ENCODE results near the gene DTX3. TPM values are rescaled to one million over a fixed set of nuclear protein-coding genes. Genes with fewer than 3 reads are reported as not detected.
"Not testable (repeated sequence)": the region's sequence is repeated elsewhere in the genome, so short reads cannot be mapped to it uniquely, and the experiment has no call there.

Gene DTX3
- total RNA-seq, 1 experiment from 2014 or later = 19.3 TPM

DNA sequence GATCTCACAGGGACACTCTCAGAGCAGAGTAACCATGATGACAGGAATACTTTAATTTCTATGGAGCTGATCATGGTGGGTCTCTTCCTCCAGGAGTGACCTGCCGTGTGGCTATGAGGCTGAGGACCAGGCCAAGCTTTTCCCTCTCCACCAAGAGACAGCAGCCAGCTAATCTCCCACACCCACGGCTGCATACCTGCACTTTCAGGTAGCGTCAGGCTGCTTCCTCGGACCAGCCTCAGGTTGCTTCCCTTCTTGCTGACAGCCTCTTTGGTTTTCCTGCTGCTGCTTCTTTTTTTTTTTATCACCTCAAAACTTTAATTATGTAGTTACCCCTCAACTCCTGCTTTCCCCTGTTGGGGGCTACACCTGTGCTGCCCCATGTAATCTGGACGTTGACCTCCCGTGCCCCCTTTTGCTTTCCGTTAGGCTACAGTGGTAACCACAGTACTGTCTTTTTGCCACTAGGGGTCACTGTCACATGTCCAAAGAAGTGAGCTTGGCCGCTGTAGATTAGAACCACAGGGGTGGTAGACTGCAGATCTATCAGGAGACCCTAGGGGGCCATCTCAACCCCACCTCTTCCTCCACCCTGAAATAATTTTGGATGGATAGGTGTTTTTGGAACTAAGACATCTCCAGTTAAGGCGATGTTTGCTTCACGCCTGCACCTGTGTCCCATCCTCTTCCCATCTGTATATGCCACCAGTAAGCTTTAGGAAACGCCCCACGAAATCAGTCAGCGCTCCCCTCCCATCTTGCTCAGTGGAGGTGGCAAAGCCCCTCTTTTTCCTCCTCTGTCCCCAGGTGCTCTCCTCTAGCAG lies 21.4 kb upstream of the DTX3 start:
- DNase-seq (ENCODE audit: low read depth) = peak; percentile 76

DNA sequence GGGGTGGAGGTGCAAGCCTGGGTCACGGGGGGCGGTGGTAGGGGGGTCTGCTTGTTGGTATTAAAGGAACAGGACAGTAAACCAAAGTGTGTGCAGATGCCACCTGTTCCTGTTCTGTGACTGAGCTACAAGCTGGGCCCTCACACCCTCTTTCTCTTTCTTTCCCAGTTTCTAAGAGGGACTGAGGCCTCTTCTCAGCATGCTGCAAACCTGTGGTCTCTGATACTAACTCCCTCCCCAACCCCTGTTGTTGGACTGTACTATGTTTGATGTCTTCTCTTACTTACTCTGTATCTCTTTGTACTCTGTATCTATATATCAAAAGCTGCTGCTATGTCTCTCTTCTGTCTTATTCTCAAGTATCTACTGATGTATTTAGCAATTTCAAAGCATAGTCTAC lies 20.6 kb upstream of the DTX3 start:
- no peak for DNase-seq (ENCODE audit: low read depth)

DNA sequence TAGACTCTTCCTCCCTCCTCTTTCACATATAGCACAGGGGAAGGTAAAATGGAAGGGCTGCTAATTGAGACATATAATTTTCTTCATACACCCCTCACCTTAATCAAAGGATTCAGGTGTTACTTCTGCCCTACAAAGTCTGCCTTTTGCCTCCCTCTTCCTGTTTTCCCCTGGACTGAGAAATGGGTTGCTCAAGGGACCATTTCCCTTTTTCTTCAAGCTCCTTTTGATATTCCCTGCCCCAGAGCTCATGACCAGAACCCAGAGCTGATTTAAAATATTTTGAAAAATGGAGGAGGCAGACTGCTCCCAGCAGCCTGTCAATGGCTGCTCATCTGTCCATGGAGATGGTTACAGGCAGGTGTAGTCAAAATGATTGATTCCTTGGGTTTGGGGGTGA lies 19.9 kb upstream of the DTX3 start:
- DNase-seq (ENCODE audit: low read depth) = no peak

DNA sequence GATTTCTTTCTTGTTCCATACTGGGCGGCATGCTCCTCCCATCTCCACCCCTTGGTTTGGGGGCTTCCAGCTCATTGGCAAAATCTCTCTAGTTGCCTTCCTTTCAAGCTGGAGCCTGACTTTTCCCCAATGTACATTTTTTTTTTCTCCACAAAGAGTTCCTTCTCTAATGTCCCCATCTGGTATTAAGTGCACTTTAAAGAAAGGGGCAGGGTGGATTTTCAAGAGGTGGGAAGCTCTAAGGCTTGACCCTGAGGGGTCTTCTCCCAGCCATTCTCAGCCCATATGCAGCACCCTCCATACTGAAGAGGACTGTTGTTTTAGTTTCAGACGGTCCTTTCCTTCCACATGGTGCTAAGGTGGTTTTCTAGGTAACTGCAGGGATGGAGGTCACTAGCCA lies 19.5 kb upstream of the DTX3 start:
- no peak for DNase-seq (ENCODE audit: low read depth)

DNA sequence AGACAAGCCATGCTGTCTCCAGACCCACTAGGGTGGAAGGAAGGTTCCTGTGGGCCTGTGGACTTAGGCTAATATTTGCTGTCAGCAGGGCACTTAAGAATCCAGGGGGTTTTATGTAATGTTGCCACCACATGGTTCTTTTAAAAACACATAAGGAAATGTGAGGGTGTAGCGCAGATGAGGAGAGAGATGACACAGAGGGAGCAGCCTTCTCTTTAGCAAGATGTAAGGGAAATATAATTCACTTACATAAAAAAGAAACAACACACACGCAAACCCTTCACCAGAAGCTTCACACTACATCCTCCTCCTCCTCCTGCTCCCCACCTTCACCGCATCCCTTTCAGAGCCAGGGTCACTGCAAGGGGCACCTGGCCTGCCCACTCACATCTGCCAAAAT lies 18.5 kb upstream of the DTX3 start:
- no peak for DNase-seq (ENCODE audit: low read depth)

DNA sequence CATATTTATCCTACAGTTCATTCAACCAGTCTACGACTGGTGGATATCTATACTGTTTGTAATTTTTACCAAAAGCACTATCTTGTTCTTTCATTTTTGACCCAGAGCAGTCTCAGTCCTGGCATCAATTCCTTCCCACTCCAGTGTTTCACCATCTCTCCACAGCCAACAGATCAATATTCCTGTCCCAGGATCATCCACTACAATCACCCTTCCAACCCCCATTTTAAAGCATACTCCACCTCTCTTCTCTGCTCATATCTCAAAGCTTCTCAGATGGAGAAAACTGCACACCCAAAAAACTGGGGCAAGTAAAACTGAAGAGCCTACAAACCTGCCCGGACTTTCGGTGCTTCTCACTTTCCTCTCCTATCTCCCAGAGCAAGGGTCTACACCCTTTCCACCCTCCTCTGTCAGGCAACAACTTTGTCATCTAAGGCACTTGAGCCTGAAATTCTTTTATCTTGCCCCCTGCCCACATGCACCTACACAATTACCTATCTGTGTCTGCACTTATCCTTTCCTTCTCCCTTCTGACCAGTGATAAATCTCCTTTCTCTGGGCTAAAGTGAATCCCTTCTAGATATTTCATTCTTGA lies 17.7 kb upstream of the DTX3 start:
- DNase-seq (ENCODE audit: low read depth) = no peak

DNA sequence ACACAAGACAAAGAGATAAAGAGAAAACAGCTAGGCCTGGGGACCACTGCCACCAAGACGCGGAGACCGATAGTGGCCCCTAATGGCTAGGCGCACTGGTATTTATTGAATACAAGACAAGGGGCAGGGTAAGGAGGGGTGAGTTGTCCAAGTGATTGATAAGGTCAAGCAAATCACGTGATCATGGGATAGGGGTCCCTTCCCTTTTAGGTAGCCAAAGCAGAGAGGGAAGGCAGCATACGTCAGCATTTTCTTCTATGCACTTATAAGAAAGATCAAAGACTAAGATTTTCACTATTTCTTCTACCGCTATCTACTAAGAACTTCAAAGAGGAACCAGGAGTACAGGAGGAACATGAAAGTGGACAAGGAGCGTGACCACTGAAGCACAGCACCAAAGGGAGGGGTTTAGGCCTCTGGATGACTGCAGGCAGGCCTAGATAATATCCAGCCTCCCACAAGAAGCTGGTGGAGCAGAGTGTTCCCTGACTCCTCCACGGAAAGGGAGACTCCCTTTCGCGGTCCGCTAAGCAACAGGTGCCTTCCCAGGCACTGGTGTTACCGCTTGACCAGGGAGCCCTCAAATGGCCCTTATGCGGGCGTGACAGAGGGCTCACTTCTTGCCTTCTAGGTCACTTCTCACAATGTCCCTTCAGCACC lies 15.5 kb upstream of the DTX3 start:
- DNase-seq (ENCODE audit: low read depth) = not testable (repeated sequence)

DNA sequence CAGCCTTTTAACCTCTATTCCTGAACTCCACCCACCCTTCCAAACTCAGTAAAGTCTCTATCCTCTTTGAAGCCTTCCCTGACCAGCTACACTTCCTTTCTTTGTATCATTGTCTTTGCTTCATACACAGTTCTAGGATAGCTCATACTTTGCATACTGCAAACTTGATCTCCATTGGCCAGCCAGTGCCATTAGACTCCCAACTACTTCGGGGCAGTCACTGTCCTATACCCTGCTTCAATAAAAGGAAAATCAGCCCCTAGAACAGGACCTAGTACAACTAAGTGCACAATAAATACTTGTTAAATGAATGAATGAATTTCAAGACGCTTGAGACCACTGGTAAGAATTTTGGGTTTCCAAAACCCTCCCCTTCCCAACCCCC lies 14.2 kb upstream of the DTX3 start:
- DNase-seq (ENCODE audit: low read depth) = no peak

DNA sequence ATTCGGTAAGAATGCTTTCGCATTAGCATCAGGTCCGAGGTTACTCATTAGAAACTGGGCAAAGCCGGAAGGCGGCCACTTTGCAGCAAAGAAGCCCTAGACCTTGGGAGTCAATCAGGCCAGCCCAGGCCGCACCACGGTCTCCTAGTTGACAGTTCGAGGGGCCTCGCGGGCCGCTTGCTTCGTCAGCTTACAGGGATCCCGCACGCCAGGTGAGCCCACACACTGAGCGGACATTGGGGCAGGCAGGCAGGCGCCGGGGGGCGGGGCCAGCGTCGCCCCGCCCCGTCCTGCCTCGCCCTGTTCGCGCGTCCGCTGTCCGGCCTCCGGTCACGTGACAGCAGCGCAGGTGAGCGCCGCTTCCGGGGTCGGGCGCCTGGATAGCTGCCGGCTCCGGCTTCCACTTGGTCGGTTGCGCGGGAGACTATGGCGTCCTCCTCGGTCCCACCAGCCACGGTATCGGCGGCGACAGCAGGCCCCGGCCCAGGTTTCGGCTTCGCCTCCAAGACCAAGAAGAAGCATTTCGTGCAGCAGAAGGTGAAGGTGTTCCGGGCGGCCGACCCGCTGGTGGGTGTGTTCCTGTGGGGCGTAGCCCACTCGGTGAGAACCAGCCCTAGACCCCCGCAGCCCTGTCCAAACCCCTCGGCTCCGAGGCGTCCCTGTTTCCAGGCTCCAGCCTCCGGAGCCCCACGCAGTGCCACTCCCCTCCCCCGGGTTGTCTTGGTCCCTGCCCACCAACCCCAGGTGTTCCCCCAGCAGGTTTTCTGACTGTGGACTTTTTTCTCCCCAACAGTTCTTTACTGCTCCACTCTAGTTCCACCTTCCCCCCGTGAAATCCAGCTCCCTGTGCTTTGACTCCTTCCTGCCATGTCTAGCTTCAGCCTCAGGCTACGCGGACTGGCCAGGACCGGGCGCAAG lies 13.5 kb upstream of the DTX3 start, which contains the start of gene PIP4K2C:
PIP4K2C (plus strand) TSS at position 329 of the 918 bp plus-strand sequence; CDS start at position 427, 98 bp downstream.
- DNase-seq (ENCODE audit: low read depth) = peak; percentile 21

DNA sequence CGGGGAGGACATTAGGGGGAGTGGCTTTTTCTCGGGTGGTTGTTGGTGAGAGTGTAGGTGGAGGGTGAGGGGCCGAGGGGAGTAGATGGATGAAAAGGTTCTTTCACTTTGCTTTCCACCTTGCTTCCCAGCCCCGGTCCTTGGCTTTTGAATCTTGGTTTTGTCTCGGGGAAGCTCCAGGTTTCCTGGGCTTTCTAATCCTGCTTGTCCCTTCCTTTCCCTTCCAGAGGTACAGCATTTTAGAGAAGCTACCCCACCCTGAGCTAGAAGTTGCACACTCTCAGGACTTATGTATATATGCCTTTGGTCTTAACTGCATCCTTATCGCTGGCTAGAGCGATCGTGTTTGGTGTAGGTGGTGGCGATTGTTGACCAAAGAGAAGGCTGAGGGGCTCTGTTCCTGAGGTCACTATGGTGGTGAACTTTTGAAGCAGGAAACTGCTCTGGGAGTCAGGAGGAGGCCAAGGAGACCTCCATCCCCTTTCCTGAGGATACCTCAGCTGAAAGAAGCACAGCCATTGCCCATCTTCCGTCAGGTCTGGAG lies 12.8 kb upstream of the DTX3 start:
- DNase-seq (ENCODE audit: low read depth) = no peak

DNA sequence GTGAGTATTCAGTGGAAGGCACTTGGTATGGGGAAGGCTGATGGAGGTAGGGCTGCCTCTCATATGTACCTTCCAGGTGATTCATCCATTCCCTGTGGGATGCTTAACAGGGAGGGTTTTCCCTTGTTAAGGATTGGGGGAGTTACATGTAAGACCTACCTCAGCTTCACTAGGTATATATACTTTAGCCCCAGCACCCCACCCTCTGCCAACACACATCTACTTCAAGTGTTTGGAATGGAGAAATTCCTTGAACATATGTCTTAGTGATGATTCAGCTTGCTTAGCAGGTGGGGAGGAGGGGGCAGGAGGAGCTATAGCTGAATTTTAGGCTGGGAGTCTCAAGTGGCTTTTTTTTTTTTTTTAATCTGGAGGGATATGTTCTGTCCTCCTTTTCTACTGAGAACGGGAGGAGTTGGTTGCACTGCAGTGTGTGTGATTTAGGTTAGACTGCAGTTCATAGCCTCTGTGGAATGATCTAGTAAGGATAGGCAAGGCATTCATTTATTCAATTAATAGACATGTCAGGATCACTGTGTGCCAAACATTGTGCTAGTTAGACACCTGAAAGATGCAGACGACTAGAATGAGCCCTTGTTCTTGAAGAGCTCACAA lies 12.0 kb upstream of the DTX3 start:
- DNase-seq (ENCODE audit: low read depth) = peak; percentile 36

DNA sequence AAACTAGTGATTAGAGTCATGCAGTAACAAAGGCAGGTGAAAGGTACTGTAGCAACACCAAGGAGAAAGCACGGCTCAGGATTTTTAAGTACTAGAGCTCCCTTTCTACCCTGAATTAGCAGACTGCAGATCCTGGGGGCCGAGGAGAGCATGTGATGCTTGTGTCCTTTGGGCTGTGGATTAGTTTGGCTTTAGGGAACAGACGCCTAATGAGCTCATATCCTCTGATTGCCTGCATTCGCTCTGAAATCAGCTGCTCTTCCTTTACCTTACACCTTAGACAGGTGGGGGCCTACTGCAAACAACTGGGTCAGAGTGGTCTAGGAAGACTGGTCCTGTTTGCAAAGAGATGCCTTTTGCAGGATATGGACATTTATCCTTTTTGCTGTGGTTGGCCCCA lies 11.4 kb upstream of the DTX3 start:
- no peak for DNase-seq (ENCODE audit: low read depth)

DNA sequence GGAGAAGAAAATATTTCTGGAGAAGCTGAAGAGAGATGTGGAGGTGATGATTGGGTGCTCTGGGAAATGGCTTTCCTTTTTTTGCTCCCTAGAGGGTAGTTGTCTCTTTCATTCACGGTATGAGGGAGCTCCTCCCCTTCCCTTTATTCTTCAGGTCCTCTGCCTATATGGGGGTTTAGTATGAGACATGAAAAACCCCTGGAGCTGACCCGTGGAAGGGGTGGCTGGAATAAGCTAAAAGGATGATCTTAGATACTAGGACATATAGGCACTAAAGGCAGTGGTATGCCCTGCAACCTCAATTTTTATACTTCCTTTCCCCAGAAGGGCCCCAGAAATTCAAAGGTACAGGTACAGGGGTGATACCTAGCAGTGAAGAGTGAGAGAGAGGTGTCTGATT lies 4.2 kb upstream of the DTX3 start:
- no peak for DNase-seq (ENCODE audit: low read depth)

DNA sequence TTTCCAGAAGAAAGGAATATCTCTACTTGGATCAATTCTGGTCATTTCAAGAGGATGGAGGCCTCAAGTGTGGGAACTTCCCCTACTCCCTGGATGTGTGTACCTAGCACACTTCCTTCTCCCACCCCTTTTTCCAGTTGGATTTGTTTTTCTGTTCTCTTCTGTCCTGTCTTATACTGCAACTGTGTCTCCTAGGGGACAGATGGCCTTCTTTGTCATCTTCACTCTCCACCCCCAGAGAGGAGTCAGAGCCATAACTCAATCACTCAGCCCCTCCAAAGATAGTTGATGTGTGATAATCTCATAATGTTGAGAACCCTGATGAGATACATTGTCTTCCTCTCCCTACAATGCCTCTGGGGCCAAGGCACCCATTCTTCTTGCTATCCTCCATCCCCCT lies 2.1 kb upstream of the DTX3 start:
- DNase-seq (ENCODE audit: low read depth) = no peak

DNA sequence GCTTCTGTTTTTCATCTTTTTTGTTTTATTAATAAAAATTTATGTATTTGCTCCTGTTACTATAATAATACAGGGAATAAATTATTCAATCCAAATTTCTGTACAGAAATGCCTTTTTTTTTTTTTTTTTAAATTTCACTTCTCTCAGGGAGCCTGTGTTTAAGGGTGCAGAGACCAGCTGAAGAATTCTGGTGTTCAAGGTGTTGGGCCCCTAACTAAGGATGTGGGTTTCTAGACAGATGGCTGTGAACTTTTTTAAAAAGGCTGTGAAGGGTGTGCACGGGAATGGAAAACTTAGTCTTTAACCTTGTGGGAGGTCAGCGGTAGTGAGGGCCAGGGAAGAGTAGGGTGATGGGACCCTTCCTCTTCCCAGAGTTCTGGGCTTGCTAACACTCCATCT lies 1.3 kb upstream of the DTX3 start:
- DNase-seq (ENCODE audit: low read depth) = no peak

DNA sequence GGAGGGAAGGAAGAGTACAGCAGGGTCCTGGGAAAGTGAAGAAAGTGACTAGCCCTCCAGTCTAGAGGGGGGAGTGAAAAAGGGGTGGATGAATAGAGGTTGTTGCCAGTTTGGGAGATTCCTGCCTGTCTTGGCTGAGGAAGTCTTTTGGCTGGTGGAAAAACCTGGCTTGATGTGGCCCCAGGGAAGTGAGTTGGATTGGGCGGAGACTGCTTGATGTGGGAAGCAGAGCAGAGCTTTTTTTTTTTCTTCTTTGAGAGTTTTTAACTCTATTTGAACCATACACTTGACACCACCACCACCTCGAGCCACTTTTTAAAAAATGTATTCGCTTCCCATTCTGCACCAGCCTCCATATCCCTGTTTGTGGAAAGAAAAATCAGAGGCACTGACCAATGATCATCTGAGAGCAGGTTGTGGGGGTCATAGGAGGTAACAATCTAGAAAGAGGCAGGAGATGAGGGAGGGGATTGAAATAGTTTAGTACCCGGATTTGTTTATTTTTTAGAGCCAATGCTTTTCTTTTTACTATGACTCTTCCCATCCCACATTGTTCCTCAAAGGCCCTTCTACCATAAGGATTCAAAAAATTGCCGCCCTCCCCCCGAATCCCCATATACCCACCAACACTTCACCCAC lies 690 bp upstream of the DTX3 start:
- no peak for DNase-seq (ENCODE audit: low read depth)

DNA sequence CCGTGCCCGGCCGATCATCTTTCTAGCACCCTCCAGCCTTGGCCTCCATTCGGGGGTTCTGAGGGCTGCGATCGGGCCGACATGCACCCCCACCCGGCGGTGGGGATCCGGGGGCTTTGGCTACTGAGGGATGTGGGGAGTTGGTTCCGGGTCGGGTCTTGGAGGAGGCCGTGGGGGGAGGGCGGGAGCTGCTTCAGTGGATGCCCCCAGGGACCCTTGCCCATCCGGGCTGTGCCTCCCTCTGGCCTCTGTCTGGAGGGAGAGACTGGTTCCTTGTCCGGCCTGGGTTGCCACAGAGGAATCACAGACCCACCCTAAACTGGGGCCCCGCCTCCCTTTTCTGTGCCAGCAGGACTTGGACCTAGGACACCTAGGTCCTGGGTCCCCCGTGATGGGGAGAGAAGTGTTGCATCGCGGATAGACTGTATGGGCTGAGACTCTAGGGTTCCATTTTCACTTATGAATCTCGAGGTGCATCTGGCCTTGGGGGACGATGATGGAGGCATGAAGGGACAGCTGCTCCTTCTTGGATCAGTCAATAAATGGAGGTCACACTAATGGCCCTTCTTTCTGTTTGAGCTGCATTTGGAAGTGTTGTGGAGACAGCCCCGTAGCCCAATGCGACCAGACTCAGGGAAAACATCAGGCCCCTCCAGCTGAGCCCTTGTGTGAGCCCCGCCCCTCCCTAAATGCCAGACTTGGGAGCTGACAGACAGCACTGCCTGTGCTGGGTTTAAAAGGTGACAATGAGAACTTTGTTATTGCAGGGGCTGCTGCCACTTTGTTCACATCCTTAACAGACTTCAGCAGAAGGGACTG lies 577 bp downstream of the DTX3 start:
- DNase-seq (ENCODE audit: low read depth) = peak; percentile 49

DNA sequence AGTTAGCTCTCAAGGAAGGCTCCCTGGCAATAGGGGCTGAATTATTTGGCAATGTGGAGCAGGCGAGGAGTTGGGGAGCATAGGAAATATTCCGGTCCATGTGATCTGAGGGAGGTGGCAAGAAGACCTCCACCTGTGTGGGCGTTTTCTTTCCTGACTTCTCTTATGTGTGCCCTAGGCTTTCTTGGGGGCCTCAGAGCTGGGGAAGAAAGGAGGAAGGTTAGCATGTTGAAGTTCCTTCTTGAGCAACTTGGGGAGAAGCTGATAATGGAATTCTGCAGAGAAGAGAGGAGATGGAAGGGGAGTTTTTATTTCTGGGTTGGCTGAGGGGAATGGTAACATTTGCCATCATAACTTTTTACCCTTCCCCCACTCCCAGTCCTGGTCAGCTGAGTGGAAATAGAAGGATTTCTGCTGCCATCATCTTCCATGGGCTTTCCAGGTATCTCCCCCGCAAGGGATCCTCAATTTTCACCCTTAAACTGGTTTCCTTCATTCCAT lies 1.2 kb downstream of the DTX3 start:
- DNase-seq (ENCODE audit: low read depth) = no peak

DNA sequence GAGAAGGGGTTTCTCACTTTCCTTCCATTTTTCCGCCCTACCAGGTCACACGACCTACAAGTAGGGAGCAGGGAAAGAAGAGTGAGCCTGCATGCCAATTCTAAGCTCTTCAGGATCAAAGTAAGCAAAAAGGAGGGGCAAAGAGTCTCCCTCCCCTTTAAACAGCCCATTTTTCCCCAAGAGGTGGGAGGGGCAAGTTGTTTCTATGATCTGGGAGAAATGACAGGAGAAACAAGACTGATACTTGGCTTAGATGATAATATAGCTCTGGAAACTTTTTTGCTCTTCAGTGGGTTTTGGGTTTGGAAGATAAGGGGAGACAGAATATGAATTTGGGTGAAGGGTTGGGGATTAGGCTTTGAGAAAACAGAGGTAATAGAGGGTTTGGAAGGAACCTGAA lies 1.8 kb downstream of the DTX3 start:
- no peak for DNase-seq (ENCODE audit: low read depth)
